K562 (cell line): ENCODE measurements around the gene MSN. TPM values are rescaled to one million over a fixed set of nuclear protein-coding genes. Genes with fewer than 3 reads are reported as not detected.

Experiments
- BRF2 ChIP-seq: IDR thresholded peaks from 3 replicates; pipeline ENCODE4 v1.6.1; 2011; ENCODE audit warnings: borderline replicate concordance, mild to moderate bottlenecking; ENCODE audit not compliant: insufficient read length, insufficient read depth
- ESRRA ChIP-seq: fragments of 450-650 bp; IDR thresholded peaks from 2 replicates; pipeline ENCODE4 v1.6.1; 2014; ENCODE audit warnings: low read depth, mild to moderate bottlenecking, moderate library complexity, borderline replicate concordance
- GMEB1 ChIP-seq: fragments of 250-450 bp; sonication (Bioruptor Pico); IDR thresholded peaks from 2 replicates; pipeline ENCODE4 v1.4.0; 2020; ENCODE audit warnings: mild to moderate bottlenecking
- POLR3A ChIP-seq: IDR thresholded peaks from 2 replicates; pipeline ENCODE4 v1.6.1; 2011; ENCODE audit warnings: borderline replicate concordance, mild to moderate bottlenecking, moderate library complexity; ENCODE audit not compliant: insufficient read length, insufficient read depth; ENCODE audit errors: extremely low read depth
- RAD21 ChIP-seq, 2 experiments: fragments of 250-450 bp in 1 of 2; fragments of 450-650 bp in 1 of 2; sonication (Bioruptor Pico) in 1 of 2; formaldehyde crosslinking in 1 of 2; IDR thresholded peaks in 1 of 2; conservative IDR thresholded peaks in 1 of 2; 2 replicates each; pipeline versions ENCODE4 v1.4.0 to v1.8.0; 2020 to 2022; ENCODE audit warnings: mild to moderate bottlenecking in 2 of 2, moderate library complexity in 1 of 2
- SREBF1 ChIP-seq: fragments of 150-350 bp; IDR thresholded peaks from 2 replicates; pipeline ENCODE4 v1.6.1; 2014; ENCODE audit warnings: antibody characterized with exemption, low read depth, low read length, borderline replicate concordance
- TRIM24 ChIP-seq, 2 experiments: fragments of 450-650 bp; IDR thresholded peaks; 2 replicates each; pipeline ENCODE4 v1.6.1; 2016
- XRCC3 ChIP-seq: fragments of 450-650 bp; IDR thresholded peaks from 2 replicates; pipeline ENCODE4 v1.6.1; 2017; ENCODE audit warnings: mild to moderate bottlenecking, moderate library complexity
- ZFP1 ChIP-seq: fragments of 450-650 bp; formaldehyde crosslinking; IDR thresholded peaks from 2 replicates; pipeline ENCODE4 v1.4.0; 2020; ENCODE audit warnings: mild to moderate bottlenecking, mixed read lengths
- ZNF282 ChIP-seq: sonication (generic); formaldehyde crosslinking; IDR thresholded peaks from 2 replicates; pipeline ENCODE4 v1.8.1; 2023; ENCODE audit warnings: missing genetic modification reagents
- ZNF3 ChIP-seq: fragments of 250-450 bp; sonication (Bioruptor Pico); IDR thresholded peaks from 2 replicates; pipeline ENCODE4 v1.5.0; 2021; ENCODE audit warnings: mild to moderate bottlenecking, moderate library complexity
- ZNF354B ChIP-seq: fragments of 250-450 bp; sonication (Bioruptor Pico); IDR thresholded peaks from 2 replicates; pipeline ENCODE4 v1.4.0; 2020
- ZNF384 ChIP-seq: IDR thresholded peaks from 2 replicates; pipeline ENCODE4 v1.6.1; 2012; ENCODE audit warnings: low read depth, low read length, improper control_type of control experiment
- ZNF395 ChIP-seq: fragments of 200-800 bp; sonication (Bioruptor generic); IDR thresholded peaks from 2 replicates; pipeline ENCODE4 v1.6.1; 2017; ENCODE audit warnings: missing genetic modification characterization, missing compliant biosample characterization
- ZNF431 ChIP-seq: sonication (generic); formaldehyde crosslinking; IDR thresholded peaks from 2 replicates; pipeline ENCODE4 v1.8.0; 2022; ENCODE audit warnings: mild to moderate bottlenecking, missing genetic modification reagents
- ZNF766 ChIP-seq: fragments of 200-800 bp; sonication (Bioruptor generic); conservative IDR thresholded peaks from 2 replicates; pipeline ENCODE4 v1.6.1; 2016; ENCODE audit warnings: missing genetic modification characterization, missing compliant biosample characterization
- polyA plus RNA-seq, 8 experiments: library from polyadenylated mRNA; depleted of rRNA in 4 of 8; stranded (reverse) in 5 of 8; unstranded in 3 of 8; fragments of >200 nt; fragmentation: Nextera tagmentation in 2 of 8; fragmentation: Illumina TruSeq in 1 of 8; extraction: Ambion mirVana in 2 of 8; extraction: Trizol in 1 of 8; gene quantifications; 2 replicates each; pipeline versions ENCODE4 v1.2.1 to v1.2.3, GENCODE V29; 2011 to 2014; ENCODE audit warnings: inconsistent platforms in 1 of 8, missing spikeins in 1 of 8
- total RNA-seq, 7 experiments: library from RNA; depleted of rRNA in 6 of 7; stranded (reverse); fragments of >200 nt in 6 of 7; fragmentation: Illumina TruSeq in 2 of 7; extraction: Trizol in 2 of 7; gene quantifications; 2 replicates each; pipeline versions ENCODE4 v1.2.1 to v1.2.3, GENCODE V29; 2011 to 2021; ENCODE audit warnings: low replicate concordance in 1 of 7
- TF ChIP-seq, protein P1 (sequence below): sonication (generic); formaldehyde crosslinking; IDR thresholded peaks from 2 replicates; pipeline ENCODE4 v1.8.1; 2023; ENCODE audit warnings: mild to moderate bottlenecking, missing genetic modification reagents, moderate library complexity

The MSN gene
- total and polyA plus RNA-seq, 9 of the 15 experiments (the other 6 are each of a cell fraction or from before 2014, with no cell fraction given), result 128 to 486 (median 237) TPM

GRCh38 chrX:65668377-65669310 lies 1.2 kb downstream of the MSN start (continued):
- no peak for TF ChIP-seq GMEB1 (CRISPR knock-in tag)
- TF ChIP-seq ZFP1 (CRISPR knock-in tag), result no peak
- no peak for TF ChIP-seq ZNF354B (CRISPR knock-in tag)
- TF ChIP-seq ZNF384, result no peak
- TF ChIP-seq XRCC3, result no peak
- TF ChIP-seq RAD21 (CRISPR knock-in tag; conservative IDR thresholded peaks at IDR 0.05 in 1 of 2, IDR thresholded peaks at IDR 0.05 in 1 of 2), result no peak
- no peak for TF ChIP-seq ZNF395 (CRISPR knock-in tag)
- no peak for TF ChIP-seq SREBF1
- TF ChIP-seq ZNF3 (CRISPR knock-in tag), result no peak
- no peak for TF ChIP-seq ZNF282 (CRISPR knock-in tag)
- no peak for TF ChIP-seq BRF2
- no peak for TF ChIP-seq ZNF766
- TF ChIP-seq POLR3A, result no peak
- TF ChIP-seq ZNF431 (CRISPR knock-in tag), result no peak
- no peak; the same call in 1 of the 2 replicates for TF ChIP-seq ESRRA
- TF ChIP-seq TRIM24 (IDR thresholded peaks at IDR 0.05), result no peak; a peak in 1 of 4 replicates
- TF ChIP-seq, protein P1, sequence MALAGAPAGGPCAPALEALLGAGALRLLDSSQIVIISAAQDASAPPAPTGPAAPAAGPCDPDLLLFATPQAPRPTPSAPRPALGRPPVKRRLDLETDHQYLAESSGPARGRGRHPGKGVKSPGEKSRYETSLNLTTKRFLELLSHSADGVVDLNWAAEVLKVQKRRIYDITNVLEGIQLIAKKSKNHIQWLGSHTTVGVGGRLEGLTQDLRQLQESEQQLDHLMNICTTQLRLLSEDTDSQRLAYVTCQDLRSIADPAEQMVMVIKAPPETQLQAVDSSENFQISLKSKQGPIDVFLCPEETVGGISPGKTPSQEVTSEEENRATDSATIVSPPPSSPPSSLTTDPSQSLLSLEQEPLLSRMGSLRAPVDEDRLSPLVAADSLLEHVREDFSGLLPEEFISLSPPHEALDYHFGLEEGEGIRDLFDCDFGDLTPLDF (CRISPR knock-in tag), result no peak
